Measurements from ENCODE around the gene LIAS.

DNA sequence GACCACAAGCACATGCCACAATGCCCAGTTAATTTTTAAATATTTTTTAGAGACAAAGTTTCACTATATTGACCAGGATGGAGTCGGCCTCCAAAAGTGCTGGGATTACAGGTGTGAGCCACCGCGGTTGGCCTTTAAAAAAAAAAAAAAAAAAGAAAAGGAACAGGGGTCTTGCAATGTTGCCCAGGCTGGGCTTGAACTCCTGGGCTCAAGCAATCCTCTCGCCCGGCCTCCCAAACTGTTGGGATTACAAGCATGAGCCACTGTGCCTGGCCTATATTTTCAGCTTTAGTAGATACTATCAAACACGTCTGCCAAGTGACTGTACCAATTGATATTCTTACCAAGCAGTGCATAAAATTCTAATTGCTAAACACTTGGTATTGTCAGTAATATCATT is 59.6 kb downstream of the LIAS start:
- TF ChIP-seq EZH2phosphoT487 (IDR thresholded peaks at IDR 0.05; ENCODE audit: insufficient read depth, low read depth) (no peak), EZH2 (IDR thresholded peaks at IDR 0.05; ENCODE audit: insufficient read depth, poor library complexity, severe bottlenecking) (no peak)

Measured in GM23248 (cell line).